ENCODE data around the gene ZRANB1.

ZRANB1 gene

DNA sequence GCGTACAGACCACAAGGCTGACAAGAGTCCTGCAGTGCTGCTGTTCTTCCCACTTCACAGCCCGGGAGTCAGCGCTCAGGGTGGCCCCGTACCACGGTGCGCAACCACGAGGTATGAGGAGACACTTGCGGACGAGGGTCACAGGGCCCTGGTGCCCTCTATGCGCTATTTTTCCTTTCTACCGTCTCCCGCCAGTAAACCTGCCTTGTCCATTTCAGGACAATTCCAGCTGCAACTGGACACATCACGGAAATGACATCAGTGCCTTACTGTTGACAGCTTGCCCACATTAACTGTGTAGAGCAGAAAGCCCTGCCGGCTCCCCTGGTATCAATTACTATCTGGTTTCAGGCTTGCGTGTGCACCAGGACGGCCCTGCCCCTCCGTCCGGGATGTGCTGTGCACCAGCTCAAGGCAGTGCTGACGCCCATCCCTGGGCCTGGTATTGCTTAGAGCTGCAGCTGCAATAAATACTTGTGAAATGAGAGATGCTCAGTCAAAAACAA is 65.1 kb downstream of the ZRANB1 start:
- TF ChIP-seq CTCF (IDR thresholded peaks at IDR 0.05) (no peak), ZFX (IDR thresholded peaks at IDR 0.05; ENCODE audit: borderline replicate concordance) (no peak)
- H3K27ac ChIP-seq, result no peak overlapping the region

- TF ChIP-seq ZFX (IDR thresholded peaks at IDR 0.05; ENCODE audit: borderline replicate concordance) (no peak), CTCF (IDR thresholded peaks at IDR 0.05) (no peak)
- H3K27ac ChIP-seq, result no peak overlapping the region
These were observed 65.5 kb downstream of the ZRANB1 start for GRCh38 chr10:125007436-125007835.

GRCh38 chr10:125008689-125009638 is 67.0 kb downstream of the ZRANB1 start:
- no peak for TF ChIP-seq ZFX (IDR thresholded peaks at IDR 0.05; ENCODE audit: borderline replicate concordance)
- TF ChIP-seq CTCF (IDR thresholded peaks at IDR 0.05), result no peak
- H3K27ac ChIP-seq, result no peak overlapping the region

GRCh38 chr10:125009661-125010161 is 67.8 kb downstream of the ZRANB1 start:
- TF ChIP-seq CTCF (IDR thresholded peaks at IDR 0.05) (no peak), ZFX (IDR thresholded peaks at IDR 0.05; ENCODE audit: borderline replicate concordance) (no peak)
- no peak overlapping the region for H3K27ac ChIP-seq

DNA sequence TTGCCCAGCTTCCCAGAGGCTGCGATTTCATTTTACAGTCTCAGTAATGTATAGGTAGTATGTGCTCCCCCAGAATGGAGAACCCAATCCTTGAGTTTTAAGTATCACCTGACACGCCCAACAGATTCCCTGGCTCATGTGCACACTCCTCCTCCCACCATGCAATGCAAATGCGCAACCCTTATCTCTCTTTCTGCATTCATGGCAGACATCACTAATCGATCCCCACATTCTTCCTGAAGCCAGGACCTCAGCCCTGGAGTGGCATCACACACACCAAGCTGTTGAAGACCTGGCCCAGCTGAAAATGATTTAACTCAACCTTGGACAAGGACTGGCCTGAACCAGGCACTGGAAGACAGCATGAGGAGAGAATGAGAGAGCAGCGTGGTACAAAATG is 68.4 kb downstream of the ZRANB1 start:
- H3K27ac ChIP-seq, result no peak overlapping the region
- TF ChIP-seq ZFX (IDR thresholded peaks at IDR 0.05; ENCODE audit: borderline replicate concordance) (no peak), CTCF (IDR thresholded peaks at IDR 0.05) (no peak)

GRCh38 chr10:125011171-125011925 is 69.4 kb downstream of the ZRANB1 start:
- no peak overlapping the region for H3K27ac ChIP-seq
- TF ChIP-seq CTCF (IDR thresholded peaks at IDR 0.05), result no peak
- no peak for TF ChIP-seq ZFX (IDR thresholded peaks at IDR 0.05; ENCODE audit: borderline replicate concordance)

Data from 22Rv1 (cell line).